ENCODE measurements around the gene ITSN1. TPM values are rescaled to one million over a fixed set of nuclear protein-coding genes. Genes with fewer than 3 reads are reported as not detected.

Gene ITSN1
- total and polyA plus RNA-seq, 2 experiments from 2014 or later = 77.9 to 95.7 TPM

- H3K79me2 ChIP-seq (replicated peaks; ENCODE audit: insufficient read depth) = no peaks in the 10 kb centered on the region
- H3K36me3 ChIP-seq (ENCODE audit: insufficient read depth) = peaks cover 5% of the 10 kb centered on the region; the same call in 1 of the 2 replicates
- no peak for TF ChIP-seq NANOG (IDR thresholded peaks at IDR 0.05; ENCODE audit: borderline replicate concordance)
- TF ChIP-seq ZNF114 (CRISPR knock-in tag; IDR thresholded peaks at IDR 0.05) = no peak
- no peak for TF ChIP-seq JUNB (IDR thresholded peaks at IDR 0.05; ENCODE audit: unreplicated experiment)
- no peak for TF ChIP-seq ZNF331 (CRISPR knock-in tag; IDR thresholded peaks at IDR 0.05; ENCODE audit: low read depth)
- TF ChIP-seq CTCF (conservative IDR thresholded peaks at IDR 0.05; ENCODE audit: low read depth in 2 of 2) = no peak
- TF ChIP-seq CREB1 (CRISPR knock-in tag; IDR thresholded peaks at IDR 0.05; ENCODE audit: low read depth) = no peak
- no peak for TF ChIP-seq POLR2AphosphoS5 (IDR thresholded peaks at IDR 0.05; ENCODE audit: low read depth)
- TF ChIP-seq EZH2phosphoT487 (IDR thresholded peaks at IDR 0.05; ENCODE audit: unreplicated experiment) = no peak
- TF ChIP-seq EZH2 (IDR thresholded peaks at IDR 0.05; ENCODE audit: low read depth, unreplicated experiment) = no peak
- TF ChIP-seq REST (IDR thresholded peaks at IDR 0.05; ENCODE audit: unreplicated experiment) = no peak
- Mint-ChIP-seq H3K9me3 (no peaks in the 10 kb centered on the region), H3K4me3 (no peak overlapping the region), H3K27ac (no peak overlapping the region), H3K4me1 (peaks cover 13% of the 10 kb centered on the region; the same call in 2 of the 3 replicates), H3K27me3 (ENCODE audit: insufficient read depth, low read depth, poor library complexity) (peaks cover 6% of the 10 kb centered on the region), H3K36me3 (ENCODE audit: low read depth) (peaks cover 12% of the 10 kb centered on the region; the same call in 2 of the 3 replicates)
- peaks cover 10% of the 10 kb centered on the region for H3K4me1 ChIP-seq (ENCODE audit: insufficient read depth)
- no peaks in the 10 kb centered on the region for H3K9me2 ChIP-seq (ENCODE audit: insufficient read depth)
- H3F3A ChIP-seq (replicated peaks; ENCODE audit: low read depth) = no peaks in the 10 kb centered on the region
- ATAC-seq (no peak), DNase-seq (ENCODE audit: low spot score) (no peak)
- no peak overlapping the region for H2AFZ ChIP-seq
- no peak overlapping the region for H3K4me3 ChIP-seq
- H3K27ac ChIP-seq (ENCODE audit: low read depth) = no peak overlapping the region
- H3K27me3 ChIP-seq (ENCODE audit: insufficient read depth) = no peaks in the 10 kb centered on the region
- no peak overlapping the region for H3K4me2 ChIP-seq
- 0 out of 2 replicates have a peak, but pooled peaks cover 4% of the 10 kb centered on the region for H4K20me1 ChIP-seq (replicated peaks; ENCODE audit: insufficient read depth)
Observed at GRCh38 chr21:33802481-33802880, 160.2 kb downstream of the ITSN1 start.
